NCI-H128 (cell line): ENCODE measurements around the gene SPG21.
"Not testable (repeated sequence)": the region's sequence is repeated elsewhere in the genome, so short reads cannot be mapped to it uniquely, and the experiment has no call there.

Experiments used
- DNase-seq: peaks from one replicate; lab custom pipeline; 2025; ENCODE audit not compliant: unreplicated experiment; lab: John Stamatoyannopoulos, UW

The SPG21 gene

GRCh38 chr15:64989416-64990167, at the start of gene SPG21:
TSS of gene SPG21 (minus strand) at chr15:64989914. CDS start at chr15:64983569, 6,345 bp downstream.
- DNase-seq: peak; percentile 72

GRCh38 chr15:65038836-65039235, 49.1 kb upstream of the SPG21 start:
- no peak for DNase-seq

- DNase-seq: no peak
Measured at GRCh38 chr15:65038428-65038827, 48.7 kb upstream of the SPG21 start.

GRCh38 chr15:65037309-65037708, 47.6 kb upstream of the SPG21 start:
- no peak for DNase-seq

GRCh38 chr15:65034719-65035118, 45.0 kb upstream of the SPG21 start:
- no peak for DNase-seq

- no peak for DNase-seq
Measured at GRCh38 chr15:65033659-65034269, 44.0 kb upstream of the SPG21 start.

GRCh38 chr15:65032801-65033537, 43.3 kb upstream of the SPG21 start:
- no peak for DNase-seq

GRCh38 chr15:65029736-65030208, 40.1 kb upstream of the SPG21 start:
- no peak for DNase-seq

- peak; percentile 50 for DNase-seq
Measured at GRCh38 chr15:65028921-65029735, 39.4 kb upstream of the SPG21 start, which contains the start of gene MTFMT. TSS of gene MTFMT (minus strand) at chr15:65029639. CDS start at chr15:65029613, 26 bp downstream.

- DNase-seq: no peak
Measured at GRCh38 chr15:65028338-65028737, 38.6 kb upstream of the SPG21 start.

GRCh38 chr15:65027593-65027992, 37.9 kb upstream of the SPG21 start:
- DNase-seq: no peak

GRCh38 chr15:65026756-65027155, 37.0 kb upstream of the SPG21 start:
- no peak for DNase-seq

- DNase-seq: no peak
Measured at GRCh38 chr15:65021488-65021887, 31.8 kb upstream of the SPG21 start.

GRCh38 chr15:65020419-65020818, 30.7 kb upstream of the SPG21 start:
- no peak for DNase-seq

GRCh38 chr15:65011198-65011597, 21.5 kb upstream of the SPG21 start:
- DNase-seq: not testable (repeated sequence)

GRCh38 chr15:65008983-65009382, 19.3 kb upstream of the SPG21 start:
- no peak for DNase-seq

GRCh38 chr15:65006876-65007275, 17.2 kb upstream of the SPG21 start:
- no peak for DNase-seq

GRCh38 chr15:65004993-65005392, 15.3 kb upstream of the SPG21 start:
- DNase-seq: no peak

- DNase-seq: no peak
Measured at GRCh38 chr15:64997745-64998375, 8.1 kb upstream of the SPG21 start.

GRCh38 chr15:64997066-64997465, 7.4 kb upstream of the SPG21 start:
- DNase-seq: no peak
